Osteocyte (in vitro differentiated cells): ENCODE measurements around the gene TBX4. TPM values are rescaled to one million over a fixed set of nuclear protein-coding genes. Genes with fewer than 3 reads are reported as not detected.

Experiments used
- DNase-seq: peaks from one replicate; pipeline ENCODE4 v3.0.0; 2021; ENCODE audit warnings: mixed read lengths; ENCODE audit not compliant: unreplicated experiment; ENCODE audit errors: extremely low spot score
- H3K27ac Mint-ChIP-seq: one replicate; pipeline ENCODE4 v1.8.0; 2021; ENCODE audit warnings: mild to moderate bottlenecking, mixed read lengths; ENCODE audit not compliant: unreplicated experiment
- H3K27me3 Mint-ChIP-seq: one replicate; pipeline ENCODE4 v1.8.0; 2021; ENCODE audit warnings: mixed read lengths; ENCODE audit not compliant: unreplicated experiment
- H3K36me3 Mint-ChIP-seq: one replicate; pipeline ENCODE4 v1.8.0; 2021; ENCODE audit warnings: mixed read lengths; ENCODE audit not compliant: unreplicated experiment
- H3K4me1 Mint-ChIP-seq: one replicate; pipeline ENCODE4 v1.8.0; 2021; ENCODE audit warnings: mixed read lengths; ENCODE audit not compliant: unreplicated experiment
- H3K4me3 Mint-ChIP-seq: one replicate; pipeline ENCODE4 v1.8.0; 2021; ENCODE audit warnings: mild to moderate bottlenecking, moderate library complexity, mixed read lengths; ENCODE audit not compliant: unreplicated experiment
- H3K9me3 Mint-ChIP-seq: one replicate; pipeline ENCODE4 v1.8.0; 2021; ENCODE audit warnings: mixed read lengths; ENCODE audit not compliant: unreplicated experiment
- CTCF ChIP-seq: fragments of 200-600 bp; sonication (generic); IDR thresholded peaks from 2 replicates; pipeline ENCODE4 v1.5.0; 2021; ENCODE audit warnings: antibody characterized with exemption, mild to moderate bottlenecking, moderate library complexity
- total RNA-seq: library from RNA; stranded (reverse); gene quantifications from 2 replicates; pipeline ENCODE4 v1.2.1, GENCODE V29; 2021

The TBX4 gene
- total RNA-seq, 1 donor from 2014 or later, result not detected

GRCh38 chr17:61534414-61534813 lies 82.2 kb downstream of the TBX4 start:
- Mint-ChIP-seq H3K4me1 (no peaks in the 10 kb centered on the region), H3K4me3 (no peak overlapping the region), H3K27ac (no peak overlapping the region), H3K36me3 (no peaks in the 10 kb centered on the region), H3K9me3 (no peaks in the 10 kb centered on the region), H3K27me3 (peaks cover 10% of the 10 kb centered on the region)
- no peak for DNase-seq
- TF ChIP-seq CTCF, result no peak

Other genes starting within 250 kb of the TBX4 start
- 24.6 and 25.9 TPM in 2 replicates for gene TBX2, start 52.6 kb upstream of the TBX4 start, total RNA-seq
- gene NACA2, start 138.8 kb downstream of the TBX4 start, total RNA-seq, result not detected in 2 replicates